ENCODE measurements around the gene FRY. TPM values are rescaled to one million over a fixed set of nuclear protein-coding genes. Genes with fewer than 3 reads are reported as not detected.
"Not testable (repeated sequence)": the region's sequence is repeated elsewhere in the genome, so short reads cannot be mapped to it uniquely, and the experiment has no call there.

Gene FRY
- total RNA-seq, 1 donor from 2014 or later = 109 TPM

DNA sequence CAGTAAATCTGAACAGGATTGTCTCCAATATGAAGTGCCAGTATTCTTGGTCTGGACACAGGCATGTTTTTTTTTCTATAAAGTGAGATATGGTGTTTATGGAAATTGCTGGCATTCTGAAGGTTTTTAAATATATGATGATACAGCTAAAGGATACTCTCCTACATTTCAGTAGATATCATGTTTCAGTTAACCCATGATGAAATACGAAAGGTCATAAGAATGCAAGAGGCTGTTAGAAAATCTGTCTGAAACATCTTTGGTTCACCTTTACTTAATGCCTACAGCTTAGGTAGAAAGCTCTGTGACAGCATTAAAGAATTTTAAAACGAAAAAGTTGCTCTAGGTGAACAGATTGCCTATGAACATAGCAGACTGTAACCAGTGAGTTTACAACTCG is 9.1 kb downstream of the FRY start:
- DNase-seq (ENCODE audit: low spot score) = no peak

GRCh38 chr13:32041429-32041828 is 9.9 kb downstream of the FRY start:
- no peak for DNase-seq (ENCODE audit: low spot score)

GRCh38 chr13:32042551-32042950 is 11.0 kb downstream of the FRY start:
- DNase-seq (ENCODE audit: low spot score) = no peak

DNA sequence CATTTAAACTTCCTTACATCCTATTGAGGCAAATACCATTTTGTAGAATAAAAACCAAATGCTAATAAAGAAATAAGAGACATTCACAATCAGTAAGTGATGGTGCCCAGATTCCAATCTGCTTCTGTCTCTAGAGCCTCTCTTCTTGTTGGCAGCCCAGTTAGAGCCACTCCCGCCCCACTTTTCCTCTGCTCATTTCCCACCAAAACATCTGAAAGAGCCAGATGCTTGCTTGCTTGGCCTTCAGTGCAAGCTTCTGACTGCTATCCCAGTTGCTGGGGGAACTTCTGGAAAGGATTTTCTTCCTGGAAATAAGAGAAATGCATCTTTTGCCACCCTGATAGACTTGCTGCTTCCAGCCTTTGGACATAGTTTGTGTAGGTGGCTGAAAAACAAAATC is 12.9 kb downstream of the FRY start:
- DNase-seq (ENCODE audit: low spot score) = no peak

GRCh38 chr13:32045537-32045936 is 14.0 kb downstream of the FRY start:
- no peak for DNase-seq (ENCODE audit: low spot score)

- DNase-seq (ENCODE audit: low spot score) = no peak
Observed at GRCh38 chr13:32045982-32046785, 14.6 kb downstream of the FRY start.

GRCh38 chr13:32047088-32047487 is 15.5 kb downstream of the FRY start:
- no peak for DNase-seq (ENCODE audit: low spot score)

GRCh38 chr13:32047793-32048192 is 16.2 kb downstream of the FRY start:
- DNase-seq (ENCODE audit: low spot score) = no peak

GRCh38 chr13:32048816-32049215 is 17.2 kb downstream of the FRY start:
- DNase-seq (ENCODE audit: low spot score) = no peak

- DNase-seq (ENCODE audit: low spot score) = no peak
Observed at GRCh38 chr13:32051156-32051555, 19.6 kb downstream of the FRY start.

DNA sequence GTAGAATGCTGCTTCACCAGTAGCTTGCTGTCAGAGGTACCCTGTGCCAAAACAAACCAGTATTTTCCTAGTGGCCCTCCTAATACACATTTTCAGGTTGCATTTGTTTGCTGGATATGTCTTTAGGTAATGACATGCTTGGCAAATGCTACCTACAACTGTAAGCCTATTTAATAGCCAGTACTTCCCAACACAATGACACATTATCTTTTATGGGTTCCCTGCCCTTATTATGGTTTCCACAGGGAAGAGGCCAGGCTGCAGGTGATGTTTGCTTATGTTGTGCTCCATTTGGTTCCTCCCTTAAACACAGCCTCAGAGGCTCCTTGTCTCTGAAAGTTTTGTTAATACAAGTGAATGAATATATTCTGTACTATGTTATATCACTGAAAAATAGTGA is 24.7 kb downstream of the FRY start:
- DNase-seq (ENCODE audit: low spot score) = no peak

- DNase-seq (ENCODE audit: low spot score) = not testable (repeated sequence)
Observed at GRCh38 chr13:32057325-32057724, 25.8 kb downstream of the FRY start.

DNA sequence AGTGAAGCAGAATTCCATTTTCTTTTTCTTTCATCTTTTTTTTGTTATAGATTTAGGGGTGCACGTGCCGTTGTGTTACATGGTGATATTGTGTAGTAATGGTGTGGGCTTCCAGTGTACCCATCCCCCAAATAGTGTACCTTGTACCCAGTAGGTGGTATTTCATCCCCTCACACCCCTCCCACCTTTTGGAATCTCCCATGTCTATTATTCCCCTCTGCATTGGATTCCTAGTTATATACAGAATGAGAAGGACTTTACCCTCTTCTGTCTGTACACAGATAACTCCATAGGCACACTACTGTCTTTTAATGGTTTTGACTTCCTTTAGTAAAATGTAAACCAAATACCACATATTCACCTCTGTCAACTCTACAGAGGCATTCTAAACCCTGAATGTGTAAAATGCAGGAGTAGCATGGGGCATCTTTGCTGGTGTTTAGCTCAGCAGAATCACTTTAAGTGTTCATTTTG is 28.0 kb downstream of the FRY start:
- no peak for DNase-seq (ENCODE audit: low spot score)

- no peak for DNase-seq (ENCODE audit: low spot score)
Observed at GRCh38 chr13:32060401-32060878, 28.9 kb downstream of the FRY start.

DNA sequence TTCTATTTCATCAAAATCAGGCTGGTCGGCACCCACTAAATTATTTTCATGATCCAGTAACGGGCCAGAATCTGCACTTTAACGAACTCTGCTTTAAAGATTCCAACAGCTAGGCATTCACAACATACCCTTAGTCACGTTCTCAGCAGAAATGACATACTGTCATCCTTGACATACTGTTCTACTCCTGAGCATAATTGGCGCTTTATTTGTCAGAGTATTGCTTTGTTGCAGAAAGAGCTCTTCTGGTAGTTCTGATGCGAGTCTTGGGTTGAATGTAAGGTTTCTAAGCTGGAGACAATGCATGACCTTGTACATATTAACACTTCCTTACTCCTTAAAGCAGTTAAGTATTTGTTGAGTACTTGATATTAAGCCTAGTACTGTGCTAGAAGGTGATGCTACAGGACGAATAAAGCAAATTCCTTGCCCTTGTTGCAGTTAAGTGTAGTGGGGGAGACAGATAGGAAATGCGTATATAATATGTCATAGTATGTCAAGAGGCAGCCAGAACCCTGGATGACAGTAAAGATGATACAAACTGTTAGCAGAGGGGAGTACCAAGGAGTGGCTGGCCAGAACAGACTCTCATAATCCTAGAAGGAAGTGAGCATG is 32.2 kb downstream of the FRY start:
- DNase-seq (ENCODE audit: low spot score) = no peak

DNA sequence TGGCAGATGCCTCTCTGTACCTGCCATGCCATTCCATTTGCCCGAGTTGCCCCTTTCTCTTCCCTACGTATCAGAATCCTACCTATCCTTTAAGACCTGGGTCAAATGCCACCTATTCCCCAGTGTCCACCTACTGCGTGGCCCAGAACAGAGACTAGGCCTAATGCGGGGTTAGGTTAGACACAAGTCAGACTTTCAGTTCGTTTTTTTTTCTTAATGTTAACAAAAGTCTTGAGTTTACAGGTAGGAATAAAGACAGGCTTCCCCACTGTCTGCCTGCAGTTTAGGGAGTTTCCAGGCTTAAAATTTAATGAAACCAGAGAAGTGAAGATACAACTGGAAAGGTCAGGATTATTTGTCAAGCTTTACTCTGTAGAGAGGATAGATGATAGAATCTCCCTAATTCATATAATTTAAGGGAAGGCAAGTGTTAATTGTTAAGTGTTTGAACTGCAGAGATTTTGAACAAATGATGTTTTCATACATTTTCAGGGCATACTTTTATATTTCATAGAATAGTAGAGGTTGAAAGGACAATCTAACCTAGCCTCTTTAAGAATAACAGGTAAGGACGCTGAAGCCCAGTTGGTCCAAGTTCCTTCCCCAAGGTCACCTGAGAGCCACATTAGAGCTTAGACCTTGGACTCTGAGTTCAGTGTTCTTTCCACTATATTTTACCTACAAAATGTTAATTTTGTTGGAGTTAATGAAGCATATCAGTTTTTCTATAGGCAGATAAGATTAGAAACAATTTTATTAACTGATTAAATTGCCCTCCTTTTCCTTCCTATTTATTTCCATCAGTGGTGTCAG is 35.8 kb downstream of the FRY start:
- no peak for DNase-seq (ENCODE audit: low spot score)

DNA sequence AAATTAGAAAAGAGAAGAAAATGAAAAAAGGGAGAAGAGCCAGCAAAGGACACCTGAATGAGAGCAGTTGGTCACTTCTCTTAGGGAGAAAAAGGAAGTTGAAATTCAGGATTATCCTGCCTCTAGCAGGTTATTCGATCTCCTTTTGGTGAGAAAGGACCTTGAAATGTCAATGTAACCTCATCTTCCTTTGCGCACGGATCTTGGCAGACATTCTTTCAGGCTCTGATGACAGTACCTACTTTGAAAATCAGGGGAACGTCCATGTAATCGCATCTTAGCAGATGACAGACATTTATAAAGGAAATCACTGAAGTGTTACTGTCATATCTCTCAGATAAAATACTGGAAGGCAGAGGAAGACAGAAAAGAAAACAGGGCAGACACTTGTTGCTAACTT is 36.7 kb downstream of the FRY start:
- no peak for DNase-seq (ENCODE audit: low spot score)

DNA sequence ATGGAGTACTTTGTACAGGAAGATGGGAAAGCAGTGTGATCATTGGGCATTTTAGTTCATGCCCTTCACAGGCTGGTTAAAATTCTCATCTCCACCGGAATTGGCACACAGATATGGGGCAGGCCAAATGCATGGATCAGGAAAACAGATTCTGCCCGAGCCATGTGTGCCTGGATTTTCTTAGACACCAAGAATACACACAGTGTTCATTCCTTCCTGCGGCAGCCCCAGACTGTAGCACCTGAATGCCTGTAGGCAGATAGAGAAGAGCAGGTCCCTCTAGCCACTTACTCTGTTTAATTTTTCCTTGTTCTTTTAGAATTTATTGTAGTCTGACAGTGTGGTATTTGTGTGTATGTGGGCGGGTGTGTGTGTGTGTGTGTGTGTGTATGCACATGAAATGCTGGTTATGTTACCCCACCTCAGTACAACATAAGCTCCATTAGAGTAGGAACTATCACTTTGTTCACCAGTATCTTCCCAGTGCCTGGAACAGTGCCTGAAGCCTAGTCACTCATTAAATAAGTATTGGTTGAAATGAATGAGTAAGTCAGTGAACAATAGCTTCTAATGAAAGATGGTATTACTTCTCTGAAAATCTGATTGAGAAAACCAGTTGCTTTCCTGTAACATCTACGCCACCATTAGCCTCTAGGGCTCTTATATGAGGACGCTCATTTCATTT is 41.7 kb downstream of the FRY start:
- DNase-seq (ENCODE audit: low spot score) = no peak

DNA sequence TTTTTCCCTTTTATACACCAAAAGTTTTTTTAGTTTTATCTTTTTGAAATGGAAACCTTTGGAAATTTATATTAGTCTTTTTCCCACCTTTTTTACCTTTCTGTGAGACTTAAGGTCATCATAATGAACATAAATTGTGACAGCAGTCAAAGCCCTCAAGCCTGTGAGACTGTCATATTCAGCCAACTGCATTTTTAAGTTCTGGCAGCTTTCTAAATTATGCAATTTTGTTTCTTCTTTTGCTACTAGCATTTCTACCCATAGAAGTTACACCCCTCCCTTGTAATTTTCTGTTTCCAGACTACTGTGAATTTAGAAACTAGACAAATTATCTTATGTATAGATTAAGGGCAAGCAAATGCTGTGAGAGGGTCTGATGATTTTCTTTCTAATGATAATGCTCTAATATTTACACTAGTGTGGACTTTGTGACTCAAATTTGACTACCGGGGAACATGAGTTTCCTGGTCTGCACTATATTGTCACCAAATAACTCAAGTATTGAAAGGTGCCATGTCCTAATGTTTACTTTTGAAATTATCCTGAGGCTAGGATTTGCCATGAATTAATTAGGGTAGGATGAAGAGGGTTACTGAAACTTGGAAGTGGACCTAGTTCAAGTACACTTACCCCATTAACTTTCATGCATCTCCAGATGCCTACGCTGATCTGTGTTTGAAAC is 43.7 kb downstream of the FRY start:
- DNase-seq (ENCODE audit: low spot score) = no peak

DNA sequence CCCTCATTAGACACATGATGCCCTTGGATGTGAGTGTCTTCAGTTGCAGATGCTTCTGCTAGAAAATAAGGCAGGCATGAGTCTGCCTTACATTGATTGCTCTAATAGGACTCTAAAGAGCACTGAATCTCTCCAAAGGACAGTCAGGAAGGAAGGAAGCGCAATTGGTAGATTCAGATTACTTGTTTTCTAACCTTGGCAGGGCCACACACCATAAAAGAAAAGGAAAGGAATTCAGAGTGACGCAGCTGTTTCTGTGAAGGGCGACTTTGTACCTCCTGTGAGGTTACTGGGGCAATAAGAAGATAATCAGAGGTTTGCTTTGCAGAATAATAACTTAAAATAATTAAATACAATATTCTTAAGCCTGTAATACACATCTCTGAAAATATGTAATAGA is 48.0 kb downstream of the FRY start:
- DNase-seq (ENCODE audit: low spot score) = no peak

GRCh38 chr13:32080328-32080744 is 48.8 kb downstream of the FRY start:
- no peak for DNase-seq (ENCODE audit: low spot score)

Measured in ureter (tissue), 1 donor.